Activated T-helper 2 cell treated with anti-CD3 and anti-CD28 coated beads, Interferon-gamma antibody, Interleukin-2, Interleukin-4, amounts not matched to agents 10 μg/mL and 5 μg/mL and 100 μg/mL, durations not matched to agents 14 hours and 24 hours and 36 hours (primary cell): Measurements from ENCODE around the gene RHBDD3. TPM values are rescaled to one million over a fixed set of nuclear protein-coding genes. Genes with fewer than 3 reads are reported as not detected.

Experiments
- DNase-seq: peaks from one replicate; pipeline ENCODE4 v3.0.0; 2021; ENCODE audit warnings: low spot score
- H3K27ac Mint-ChIP-seq: one replicate; pipeline ENCODE4 v1.8.0; 2021; ENCODE audit warnings: mixed read lengths
- H3K27me3 Mint-ChIP-seq: one replicate; pipeline ENCODE4 v1.8.0; 2021; ENCODE audit warnings: low read depth, mixed read lengths
- H3K36me3 Mint-ChIP-seq: one replicate; pipeline ENCODE4 v1.8.0; 2021; ENCODE audit warnings: low read depth, mixed read lengths
- H3K4me1 Mint-ChIP-seq: one replicate; pipeline ENCODE4 v1.8.0; 2021; ENCODE audit warnings: low read depth, mixed read lengths
- H3K4me3 Mint-ChIP-seq: one replicate; pipeline ENCODE4 v1.8.0; 2021; ENCODE audit warnings: low read depth, mild to moderate bottlenecking, moderate library complexity, mixed read lengths
- H3K9me3 Mint-ChIP-seq: one replicate; pipeline ENCODE4 v1.8.0; 2021; ENCODE audit warnings: mixed read lengths
- intact Hi-C: fragments of 100-400 bp; cut with micrococcal nuclease; formaldehyde crosslinking; loops from one replicate; pipeline ENCODE4 v1.15.1; 2023
- total RNA-seq: library from RNA; stranded (reverse); gene quantifications from 2 replicates; pipeline ENCODE4 v1.2.3, GENCODE V29; 2022

The RHBDD3 gene
- total RNA-seq, 1 donor from 2014 or later: 46.0 TPM

GRCh38 chr22:29300807-29301601 is 33.2 kb upstream of the RHBDD3 start:
- Mint-ChIP-seq H3K27me3 (peaks cover 1% of the 10 kb centered on the region), H3K4me3 (no peak overlapping the region), H3K36me3 (peaks cover 51% of the 10 kb centered on the region), H3K9me3 (no peaks in the 10 kb centered on the region), H3K4me1 (peaks cover 9% of the 10 kb centered on the region), H3K27ac (peak overlapping the region; percentile 36)
- intact Hi-C loops: no loop called here
- no peak for DNase-seq

- intact Hi-C loops: no loop called here
- H3K36me3 Mint-ChIP-seq: peaks cover 57% of the 10 kb centered on the region
- no peak for DNase-seq
- no peak overlapping the region for H3K4me3 Mint-ChIP-seq
- H3K27me3 Mint-ChIP-seq: no peaks in the 10 kb centered on the region
- no peaks in the 10 kb centered on the region for H3K9me3 Mint-ChIP-seq
- peaks cover 9% of the 10 kb centered on the region for H3K4me1 Mint-ChIP-seq
- no peak overlapping the region for H3K27ac Mint-ChIP-seq
Measured at GRCh38 chr22:29300467-29300806, 32.7 kb upstream of the RHBDD3 start.

- Mint-ChIP-seq H3K9me3 (no peaks in the 10 kb centered on the region), H3K27ac (peak overlapping the region; percentile 16), H3K4me3 (no peak overlapping the region), H3K36me3 (peaks cover 65% of the 10 kb centered on the region), H3K4me1 (peaks cover 9% of the 10 kb centered on the region), H3K27me3 (no peaks in the 10 kb centered on the region)
- intact Hi-C loops: no loop called here
- no peak for DNase-seq
Measured at GRCh38 chr22:29299136-29299900, 31.5 kb upstream of the RHBDD3 start.

- H3K27ac Mint-ChIP-seq: no peak overlapping the region
- H3K27me3 Mint-ChIP-seq: no peaks in the 10 kb centered on the region
- peaks cover 70% of the 10 kb centered on the region for H3K36me3 Mint-ChIP-seq
- H3K4me1 Mint-ChIP-seq: peaks cover 9% of the 10 kb centered on the region
- DNase-seq: no peak
- no peak overlapping the region for H3K4me3 Mint-ChIP-seq
- intact Hi-C loops: no loop called here
- H3K9me3 Mint-ChIP-seq: no peaks in the 10 kb centered on the region
Measured at GRCh38 chr22:29298641-29299040, 30.9 kb upstream of the RHBDD3 start.

- no peak overlapping the region for H3K4me3 Mint-ChIP-seq
- intact Hi-C loops: no loop called here
- H3K9me3 Mint-ChIP-seq: no peaks in the 10 kb centered on the region
- peaks cover 89% of the 10 kb centered on the region for H3K36me3 Mint-ChIP-seq
- DNase-seq: no peak
- H3K27ac Mint-ChIP-seq: no peak overlapping the region
- H3K27me3 Mint-ChIP-seq: no peaks in the 10 kb centered on the region
- peaks cover 2% of the 10 kb centered on the region for H3K4me1 Mint-ChIP-seq
Measured at GRCh38 chr22:29292379-29292778, 24.6 kb upstream of the RHBDD3 start.

- Mint-ChIP-seq H3K27ac (no peak overlapping the region), H3K27me3 (no peaks in the 10 kb centered on the region), H3K4me1 (peaks cover 2% of the 10 kb centered on the region), H3K36me3 (peaks cover 89% of the 10 kb centered on the region), H3K4me3 (no peak overlapping the region), H3K9me3 (no peaks in the 10 kb centered on the region)
- intact Hi-C loops: no loop called here
- no peak for DNase-seq
Measured at GRCh38 chr22:29291215-29291614, 23.4 kb upstream of the RHBDD3 start.

GRCh38 chr22:29290061-29290460 is 22.3 kb upstream of the RHBDD3 start:
- H3K36me3 Mint-ChIP-seq: peaks cover 87% of the 10 kb centered on the region
- no peak for DNase-seq
- no peaks in the 10 kb centered on the region for H3K27me3 Mint-ChIP-seq
- H3K4me1 Mint-ChIP-seq: peaks cover 2% of the 10 kb centered on the region
- no peaks in the 10 kb centered on the region for H3K9me3 Mint-ChIP-seq
- no peak overlapping the region for H3K4me3 Mint-ChIP-seq
- intact Hi-C loops: no loop called here
- H3K27ac Mint-ChIP-seq: no peak overlapping the region

- H3K27me3 Mint-ChIP-seq: no peaks in the 10 kb centered on the region
- no peak overlapping the region for H3K4me3 Mint-ChIP-seq
- DNase-seq: no peak
- H3K36me3 Mint-ChIP-seq: peaks cover 89% of the 10 kb centered on the region
- H3K27ac Mint-ChIP-seq: no peak overlapping the region
- intact Hi-C loops: no loop called here
- peaks cover 2% of the 10 kb centered on the region for H3K4me1 Mint-ChIP-seq
- H3K9me3 Mint-ChIP-seq: no peaks in the 10 kb centered on the region
Measured at GRCh38 chr22:29288837-29289236, 21.1 kb upstream of the RHBDD3 start.

GRCh38 chr22:29284196-29284595 is 16.4 kb upstream of the RHBDD3 start:
- DNase-seq: no peak
- H3K4me3 Mint-ChIP-seq: no peak overlapping the region
- peaks cover 93% of the 10 kb centered on the region for H3K36me3 Mint-ChIP-seq
- no peaks in the 10 kb centered on the region for H3K9me3 Mint-ChIP-seq
- no peak overlapping the region for H3K27ac Mint-ChIP-seq
- no peaks in the 10 kb centered on the region for H3K27me3 Mint-ChIP-seq
- intact Hi-C loops: no loop called here
- H3K4me1 Mint-ChIP-seq: peaks cover 2% of the 10 kb centered on the region

GRCh38 chr22:29277927-29278326 is 10.1 kb upstream of the RHBDD3 start:
- no peaks in the 10 kb centered on the region for H3K27me3 Mint-ChIP-seq

GRCh38 chr22:29275819-29276565 is 8.2 kb upstream of the RHBDD3 start:
- intact Hi-C loops: no loop called here
- Mint-ChIP-seq H3K4me3 (no peak overlapping the region), H3K27ac (no peak overlapping the region)

More at GRCh38 chr22:29277927-29278326, 10.1 kb upstream of the RHBDD3 start:
- H3K27ac Mint-ChIP-seq: no peak overlapping the region
- peaks cover 95% of the 10 kb centered on the region for H3K36me3 Mint-ChIP-seq
- peaks cover 37% of the 10 kb centered on the region for H3K4me1 Mint-ChIP-seq
- intact Hi-C loops: no loop called here
- DNase-seq: no peak
- H3K4me3 Mint-ChIP-seq: no peak overlapping the region
- H3K9me3 Mint-ChIP-seq: no peaks in the 10 kb centered on the region

GRCh38 chr22:29275167-29275566 is 7.4 kb upstream of the RHBDD3 start:
- Mint-ChIP-seq H3K36me3 (peaks cover 95% of the 10 kb centered on the region), H3K4me3 (no peak overlapping the region), H3K27ac (no peak overlapping the region), H3K4me1 (peaks cover 56% of the 10 kb centered on the region), H3K27me3 (no peaks in the 10 kb centered on the region), H3K9me3 (no peaks in the 10 kb centered on the region)
- DNase-seq: no peak
- intact Hi-C loops: no loop called here

More at GRCh38 chr22:29275819-29276565, 8.2 kb upstream of the RHBDD3 start:
- H3K27me3 Mint-ChIP-seq: no peaks in the 10 kb centered on the region
- H3K4me1 Mint-ChIP-seq: peaks cover 48% of the 10 kb centered on the region
- H3K36me3 Mint-ChIP-seq: peaks cover 94% of the 10 kb centered on the region
- H3K9me3 Mint-ChIP-seq: no peaks in the 10 kb centered on the region
- DNase-seq: no peak
